ENCODE measurements around the gene LETM1.

DNA sequence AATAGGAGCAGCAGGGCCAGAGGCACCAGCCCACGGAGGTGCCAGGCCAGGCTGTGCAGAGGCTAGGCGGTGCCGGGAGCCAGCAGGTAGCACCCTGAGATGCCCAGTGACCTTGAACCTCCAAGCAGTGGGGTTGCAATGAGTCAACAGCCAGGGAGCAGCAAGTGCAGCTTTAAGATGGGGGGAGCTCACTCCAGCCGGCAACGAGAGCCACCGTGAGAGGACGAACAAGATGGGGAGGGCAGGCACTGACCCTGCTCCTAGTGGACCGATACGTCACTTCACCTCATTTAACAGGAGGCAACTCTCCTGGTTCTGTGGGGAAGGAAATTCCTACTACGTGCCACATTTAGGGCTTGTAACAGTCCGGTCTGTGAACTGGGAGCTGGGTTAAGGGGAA lies 4.8 kb downstream of the LETM1 start:
- TF ChIP-seq, protein P1, sequence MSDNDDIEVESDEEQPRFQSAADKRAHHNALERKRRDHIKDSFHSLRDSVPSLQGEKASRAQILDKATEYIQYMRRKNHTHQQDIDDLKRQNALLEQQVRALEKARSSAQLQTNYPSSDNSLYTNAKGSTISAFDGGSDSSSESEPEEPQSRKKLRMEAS (IDR thresholded peaks at IDR 0.05): no peak
- no peak for TF ChIP-seq JUND (IDR thresholded peaks at IDR 0.05)
- TF ChIP-seq, protein P2, sequence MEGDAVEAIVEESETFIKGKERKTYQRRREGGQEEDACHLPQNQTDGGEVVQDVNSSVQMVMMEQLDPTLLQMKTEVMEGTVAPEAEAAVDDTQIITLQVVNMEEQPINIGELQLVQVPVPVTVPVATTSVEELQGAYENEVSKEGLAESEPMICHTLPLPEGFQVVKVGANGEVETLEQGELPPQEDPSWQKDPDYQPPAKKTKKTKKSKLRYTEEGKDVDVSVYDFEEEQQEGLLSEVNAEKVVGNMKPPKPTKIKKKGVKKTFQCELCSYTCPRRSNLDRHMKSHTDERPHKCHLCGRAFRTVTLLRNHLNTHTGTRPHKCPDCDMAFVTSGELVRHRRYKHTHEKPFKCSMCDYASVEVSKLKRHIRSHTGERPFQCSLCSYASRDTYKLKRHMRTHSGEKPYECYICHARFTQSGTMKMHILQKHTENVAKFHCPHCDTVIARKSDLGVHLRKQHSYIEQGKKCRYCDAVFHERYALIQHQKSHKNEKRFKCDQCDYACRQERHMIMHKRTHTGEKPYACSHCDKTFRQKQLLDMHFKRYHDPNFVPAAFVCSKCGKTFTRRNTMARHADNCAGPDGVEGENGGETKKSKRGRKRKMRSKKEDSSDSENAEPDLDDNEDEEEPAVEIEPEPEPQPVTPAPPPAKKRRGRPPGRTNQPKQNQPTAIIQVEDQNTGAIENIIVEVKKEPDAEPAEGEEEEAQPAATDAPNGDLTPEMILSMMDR (IDR thresholded peaks at IDR 0.05; ENCODE audit: low read depth, low read length, missing input control): no peak
- TF ChIP-seq, protein P3, sequence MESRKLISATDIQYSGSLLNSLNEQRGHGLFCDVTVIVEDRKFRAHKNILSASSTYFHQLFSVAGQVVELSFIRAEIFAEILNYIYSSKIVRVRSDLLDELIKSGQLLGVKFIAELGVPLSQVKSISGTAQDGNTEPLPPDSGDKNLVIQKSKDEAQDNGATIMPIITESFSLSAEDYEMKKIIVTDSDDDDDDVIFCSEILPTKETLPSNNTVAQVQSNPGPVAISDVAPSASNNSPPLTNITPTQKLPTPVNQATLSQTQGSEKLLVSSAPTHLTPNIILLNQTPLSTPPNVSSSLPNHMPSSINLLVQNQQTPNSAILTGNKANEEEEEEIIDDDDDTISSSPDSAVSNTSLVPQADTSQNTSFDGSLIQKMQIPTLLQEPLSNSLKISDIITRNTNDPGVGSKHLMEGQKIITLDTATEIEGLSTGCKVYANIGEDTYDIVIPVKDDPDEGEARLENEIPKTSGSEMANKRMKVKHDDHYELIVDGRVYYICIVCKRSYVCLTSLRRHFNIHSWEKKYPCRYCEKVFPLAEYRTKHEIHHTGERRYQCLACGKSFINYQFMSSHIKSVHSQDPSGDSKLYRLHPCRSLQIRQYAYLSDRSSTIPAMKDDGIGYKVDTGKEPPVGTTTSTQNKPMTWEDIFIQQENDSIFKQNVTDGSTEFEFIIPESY (IDR thresholded peaks at IDR 0.05): no peak
- no peak for TF ChIP-seq GABPA (IDR thresholded peaks at IDR 0.05 in 1 of 2, conservative IDR thresholded peaks at IDR 0.05 in 1 of 2)
- TF ChIP-seq YY1 (IDR thresholded peaks at IDR 0.05): no peak

All from liver (tissue), 3 donors.